H9 (cell line): ENCODE results near the gene NEB. TPM values are rescaled to one million over a fixed set of nuclear protein-coding genes. Genes with fewer than 3 reads are reported as not detected.
"Not testable (repeated sequence)": the region's sequence is repeated elsewhere in the genome, so short reads cannot be mapped to it uniquely, and the experiment has no call there.

Experiments
- DNase-seq: peaks from one replicate; pipeline ENCODE4 v3.0.0-alpha.2; 2017
- H2AFZ ChIP-seq: one replicate; pipeline ENCODE4 v1.6.1; 2013; ENCODE audit warnings: mild to moderate bottlenecking, low read length, control low read depth, moderate library complexity
- H2AK5ac ChIP-seq: 2 replicates; pipeline ENCODE4 v1.6.1; 2013; ENCODE audit warnings: low read length, control low read depth, mixed read lengths; ENCODE audit not compliant: insufficient read length
- H2BK120ac ChIP-seq: one replicate; pipeline ENCODE4 v1.6.1; 2013; ENCODE audit warnings: low read depth, mild to moderate bottlenecking, low read length, control low read depth, inconsistent platforms; ENCODE audit not compliant: poor library complexity, severe bottlenecking
- H2BK12ac ChIP-seq: 2 replicates; pipeline ENCODE4 v1.6.1; 2013; ENCODE audit warnings: low read length, control low read depth, mixed read lengths, low read depth; ENCODE audit not compliant: insufficient read length
- H2BK15ac ChIP-seq: 2 replicates; pipeline ENCODE4 v1.6.1; 2013; ENCODE audit warnings: low read depth, low read length, control low read depth
- H2BK20ac ChIP-seq: one replicate; pipeline ENCODE4 v1.6.1; 2013; ENCODE audit warnings: low read depth, mild to moderate bottlenecking, low read length, control low read depth, inconsistent platforms; ENCODE audit not compliant: poor library complexity, severe bottlenecking
- H2BK5ac ChIP-seq: 2 replicates; pipeline ENCODE4 v1.6.1; 2013; ENCODE audit warnings: low read length, control low read depth, mixed read lengths; ENCODE audit not compliant: insufficient read length
- H3K14ac ChIP-seq: 2 replicates; pipeline ENCODE4 v1.6.1; 2013; ENCODE audit warnings: low read length, control low read depth; ENCODE audit not compliant: insufficient read depth
- H3K18ac ChIP-seq: 2 replicates; pipeline ENCODE4 v1.6.1; 2013; ENCODE audit warnings: low read depth, mild to moderate bottlenecking, mixed read lengths, low read length, control low read depth; ENCODE audit not compliant: insufficient read length
- H3K23ac ChIP-seq: 2 replicates; pipeline ENCODE4 v1.6.1; 2013; ENCODE audit warnings: low read length, control low read depth, mixed read lengths, low read depth; ENCODE audit not compliant: insufficient read length
- H3K23me2 ChIP-seq: 2 replicates; pipeline ENCODE4 v1.6.1; 2013; ENCODE audit warnings: low read depth, mild to moderate bottlenecking, mixed read lengths, low read length, control low read depth; ENCODE audit not compliant: insufficient read length, poor library complexity, severe bottlenecking
- H3K27ac ChIP-seq: 2 replicates; pipeline ENCODE4 v1.5.1; 2013; ENCODE audit warnings: low read length, control low read depth, mixed read lengths, low read depth; ENCODE audit not compliant: insufficient read length
- H3K27me3 ChIP-seq: 2 replicates; pipeline ENCODE4 v1.6.1; 2013; ENCODE audit warnings: low read length, control low read depth, inconsistent platforms; ENCODE audit not compliant: insufficient read depth
- H3K4ac ChIP-seq: 2 replicates; pipeline ENCODE4 v1.6.1; 2013; ENCODE audit warnings: low read depth, mild to moderate bottlenecking, control low read depth, inconsistent platforms, low read length, moderate library complexity
- H3K4me1 ChIP-seq: 2 replicates; pipeline ENCODE4 v1.6.1; 2013; ENCODE audit warnings: low read length, control low read depth, inconsistent platforms; ENCODE audit not compliant: insufficient read depth
- H3K4me2 ChIP-seq: 2 replicates; pipeline ENCODE4 v1.6.1; 2013; ENCODE audit warnings: low read length, control low read depth, mixed read lengths; ENCODE audit not compliant: insufficient read length, insufficient read depth
- H3K56ac ChIP-seq: 2 replicates; pipeline ENCODE4 v1.6.1; 2013; ENCODE audit warnings: low read depth, mild to moderate bottlenecking, mixed read lengths, low read length, control low read depth; ENCODE audit not compliant: insufficient read length
- H3K79me1 ChIP-seq: 2 replicates; pipeline ENCODE4 v1.6.1; 2013; ENCODE audit warnings: low read depth, mild to moderate bottlenecking, moderate library complexity, low read length, control low read depth, inconsistent platforms; ENCODE audit not compliant: insufficient read depth, poor library complexity, severe bottlenecking
- H3K79me2 ChIP-seq: 2 replicates; pipeline ENCODE4 v1.6.1; 2013; ENCODE audit warnings: low read length, control low read depth, inconsistent platforms; ENCODE audit not compliant: insufficient read depth
- H3K9ac ChIP-seq: 2 replicates; pipeline ENCODE4 v1.6.1; 2013; ENCODE audit warnings: low read length, control low read depth, mixed read lengths; ENCODE audit not compliant: insufficient read length; ENCODE audit errors: extremely low read depth
- H3K9me3 ChIP-seq: one replicate; pipeline ENCODE4 v1.6.1; 2013; ENCODE audit warnings: low read depth, low read length, inconsistent platforms; ENCODE audit not compliant: control insufficient read depth
- H3T11ph ChIP-seq: one replicate; pipeline ENCODE4 v1.6.1; 2013; ENCODE audit warnings: mild to moderate bottlenecking, low read length, control low read depth, inconsistent platforms
- H4K20me1 ChIP-seq: one replicate; pipeline ENCODE4 v1.6.1; 2013; ENCODE audit not compliant: control insufficient read depth, insufficient read length, insufficient read depth
- H4K5ac ChIP-seq: 2 replicates; pipeline ENCODE4 v1.6.1; 2013; ENCODE audit warnings: low read depth, mild to moderate bottlenecking, mixed read lengths, low read length, control low read depth; ENCODE audit not compliant: insufficient read length
- H4K8ac ChIP-seq: replicated peaks from 2 replicates; pipeline ENCODE4 v1.6.1; 2013; ENCODE audit warnings: low read length, control low read depth, mixed read lengths, low read depth; ENCODE audit not compliant: insufficient read length
- H4K91ac ChIP-seq: 2 replicates; pipeline ENCODE4 v1.6.1; 2013; ENCODE audit warnings: low read depth, mild to moderate bottlenecking, moderate library complexity, mixed read lengths, low read length, control low read depth; ENCODE audit not compliant: insufficient read length
- H3K27ac Mint-ChIP-seq, 3 experiments: 2 replicates in 2 of 3; 3 replicates in 1 of 3; pipeline ENCODE4 v1.8.0; 2020 to 2021; ENCODE audit warnings: mixed read lengths in 3 of 3, mild to moderate bottlenecking in 1 of 3, moderate library complexity in 1 of 3
- H3K27me3 Mint-ChIP-seq: 2 replicates; pipeline ENCODE4 v1.8.0; 2021; ENCODE audit warnings: low read depth, mild to moderate bottlenecking, moderate library complexity, mixed read lengths
- H3K36me3 Mint-ChIP-seq, 3 experiments: 2 replicates in 2 of 3; 3 replicates in 1 of 3; pipeline ENCODE4 v1.8.0; 2020 to 2021; ENCODE audit warnings: low read depth in 3 of 3, mixed read lengths in 3 of 3; ENCODE audit not compliant: insufficient read depth in 1 of 3
- H3K4me1 Mint-ChIP-seq, 2 experiments: 2 replicates each; pipeline ENCODE4 v1.8.0; 2020; ENCODE audit warnings: mixed read lengths in 2 of 2
- H3K4me3 Mint-ChIP-seq, 2 experiments: 2 replicates in 1 of 2; 3 replicates in 1 of 2; pipeline ENCODE4 v1.8.0; 2020 to 2021; ENCODE audit warnings: mild to moderate bottlenecking in 2 of 2, mixed read lengths in 2 of 2, moderate library complexity in 1 of 2
- H3K9me3 Mint-ChIP-seq, 2 experiments: 2 replicates in 1 of 2; 3 replicates in 1 of 2; pipeline ENCODE4 v1.8.0; 2020; ENCODE audit warnings: mild to moderate bottlenecking in 2 of 2, mixed read lengths in 2 of 2, moderate library complexity in 1 of 2
- WGBS: extraction: QIAGEN DNeasy Blood & Tissue Kit; methylation state at CpG from one replicate; pipeline ENCODE4 v1.1.7; 2013; ENCODE audit warnings: missing lambda C conversion rate, low lambda C conversion rate, mixed read lengths; ENCODE audit not compliant: insufficient read length; ENCODE audit errors: extremely low coverage; 5-methylcytosine and 5-hydroxymethylcytosine counted together
- total RNA-seq: library from RNA; stranded (reverse); gene quantifications from 2 replicates; pipeline ENCODE4 v1.2.1, GENCODE V29; 2021
- TF ChIP-seq, protein P1 (sequence below): fragments of 200-600 bp; sonication (generic); conservative IDR thresholded peaks from 3 replicates; pipeline ENCODE4 v1.8.0; 2021; ENCODE audit warnings: antibody characterized with exemption, mild to moderate bottlenecking

NEB gene
- total RNA-seq, 1 experiment from 2014 or later, result 0.98 TPM

DNA sequence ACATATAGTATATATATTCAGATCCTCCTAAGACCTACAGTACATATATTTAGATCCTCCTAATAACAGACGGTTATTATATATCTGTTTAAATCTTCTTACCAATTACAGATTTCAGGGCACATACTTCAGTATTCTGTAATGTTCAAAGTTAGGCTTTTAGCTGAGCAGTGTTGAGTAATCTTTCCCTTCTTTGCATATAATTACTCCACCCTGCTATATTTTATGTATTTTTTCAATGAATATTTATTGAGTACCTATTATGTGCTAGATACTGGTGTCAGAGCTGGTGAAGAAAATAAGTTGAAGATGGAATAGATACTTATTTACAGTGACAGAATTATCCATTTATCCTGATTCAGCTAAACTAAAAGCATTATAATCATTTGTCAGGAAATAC, 84.9 kb downstream of the NEB start:
- no peaks in the 10 kb centered on the region for H3K23me2 ChIP-seq
- H3K36me3 Mint-ChIP-seq, result peaks cover 0 to 4% (median 3%) of the 10 kb centered on the region in 3 experiments; a peak in 3 of 7 replicates

DNA sequence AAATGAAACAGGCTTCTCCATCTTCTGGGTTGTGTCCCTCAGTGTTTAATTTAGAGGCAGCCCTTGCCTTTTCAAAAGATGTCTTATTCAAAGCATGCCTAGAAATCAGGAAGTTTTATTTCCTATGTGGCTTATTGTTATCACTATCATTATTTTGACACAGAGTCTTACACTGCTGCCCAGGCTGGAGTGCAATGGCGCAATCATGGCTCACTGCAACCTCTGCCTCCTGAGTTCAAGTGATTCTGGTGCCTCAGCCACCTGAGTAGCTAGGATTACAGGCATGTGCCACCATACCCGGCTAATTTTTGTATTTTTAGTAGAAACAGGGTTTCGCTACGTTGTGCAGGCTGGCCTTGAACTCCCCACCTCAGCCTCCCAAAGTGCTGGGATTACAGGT, 87.8 kb downstream of the NEB start:
- not testable (repeated sequence) for H3K14ac ChIP-seq, H3K79me1 ChIP-seq, H3K27me3 ChIP-seq, H2BK5ac ChIP-seq, H4K20me1 ChIP-seq, H3K27me3 Mint-ChIP-seq, DNase-seq, H4K91ac ChIP-seq, H3K56ac ChIP-seq, H3K9me3 ChIP-seq, H2BK120ac ChIP-seq, H3K4me3 Mint-ChIP-seq, H3K36me3 Mint-ChIP-seq, H3K79me2 ChIP-seq, H3T11ph ChIP-seq, H2BK12ac ChIP-seq, H4K5ac ChIP-seq, H2BK20ac ChIP-seq, H3K4me1 ChIP-seq, H3K23ac ChIP-seq, H3K9ac ChIP-seq, H2BK15ac ChIP-seq, H3K27ac Mint-ChIP-seq, H3K4me2 ChIP-seq, H3K9me3 Mint-ChIP-seq, H2AK5ac ChIP-seq, H2AFZ ChIP-seq, H3K4me1 Mint-ChIP-seq, H4K8ac ChIP-seq, H3K23me2 ChIP-seq, H3K4ac ChIP-seq, H3K18ac ChIP-seq, H3K27ac ChIP-seq
- WGBS, result no CpG with 5 or more reads among the region's 4 CpGs

More for the DNA sequence above, 84.9 kb downstream of the NEB start:
- no peaks in the 10 kb centered on the region for H3K27me3 ChIP-seq
- no peak overlapping the region for H3K9ac ChIP-seq
- H3K18ac ChIP-seq, result no peak overlapping the region
- no peak overlapping the region for H4K8ac ChIP-seq
- no peak overlapping the region for H2AFZ ChIP-seq
- H3T11ph ChIP-seq, result no peak overlapping the region
- Mint-ChIP-seq H3K4me3 (no peak overlapping the region), H3K4me1 (no peaks in the 10 kb centered on the region), H3K27ac (no peak overlapping the region), H3K27me3 (no peaks in the 10 kb centered on the region), H3K9me3 (peaks cover 3 to 5% of the 10 kb centered on the region in 2 experiments; a peak in 3 of 5 replicates)
- TF ChIP-seq, protein P1, sequence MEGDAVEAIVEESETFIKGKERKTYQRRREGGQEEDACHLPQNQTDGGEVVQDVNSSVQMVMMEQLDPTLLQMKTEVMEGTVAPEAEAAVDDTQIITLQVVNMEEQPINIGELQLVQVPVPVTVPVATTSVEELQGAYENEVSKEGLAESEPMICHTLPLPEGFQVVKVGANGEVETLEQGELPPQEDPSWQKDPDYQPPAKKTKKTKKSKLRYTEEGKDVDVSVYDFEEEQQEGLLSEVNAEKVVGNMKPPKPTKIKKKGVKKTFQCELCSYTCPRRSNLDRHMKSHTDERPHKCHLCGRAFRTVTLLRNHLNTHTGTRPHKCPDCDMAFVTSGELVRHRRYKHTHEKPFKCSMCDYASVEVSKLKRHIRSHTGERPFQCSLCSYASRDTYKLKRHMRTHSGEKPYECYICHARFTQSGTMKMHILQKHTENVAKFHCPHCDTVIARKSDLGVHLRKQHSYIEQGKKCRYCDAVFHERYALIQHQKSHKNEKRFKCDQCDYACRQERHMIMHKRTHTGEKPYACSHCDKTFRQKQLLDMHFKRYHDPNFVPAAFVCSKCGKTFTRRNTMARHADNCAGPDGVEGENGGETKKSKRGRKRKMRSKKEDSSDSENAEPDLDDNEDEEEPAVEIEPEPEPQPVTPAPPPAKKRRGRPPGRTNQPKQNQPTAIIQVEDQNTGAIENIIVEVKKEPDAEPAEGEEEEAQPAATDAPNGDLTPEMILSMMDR, result no peak
- no peak overlapping the region for H4K91ac ChIP-seq
- H2AK5ac ChIP-seq, result no peak overlapping the region
- H3K4me2 ChIP-seq, result no peak overlapping the region
- no peak overlapping the region for H3K23ac ChIP-seq
- no peak overlapping the region for H3K14ac ChIP-seq
- no peak overlapping the region for H4K5ac ChIP-seq
- H3K4ac ChIP-seq, result no peak overlapping the region
- no peak overlapping the region for H3K56ac ChIP-seq
- WGBS, result no CpG with 5 or more reads among the region's 1 CpG
- no peak overlapping the region for H2BK20ac ChIP-seq
- no peaks in the 10 kb centered on the region for H3K9me3 ChIP-seq
- DNase-seq, result no peak
- H2BK5ac ChIP-seq, result no peak overlapping the region
- H2BK15ac ChIP-seq, result no peak overlapping the region
- no peaks in the 10 kb centered on the region for H4K20me1 ChIP-seq
- no peak overlapping the region for H3K27ac ChIP-seq
- H3K4me1 ChIP-seq, result no peaks in the 10 kb centered on the region
- no peak overlapping the region for H2BK12ac ChIP-seq
- no peaks in the 10 kb centered on the region for H3K79me1 ChIP-seq
- H2BK120ac ChIP-seq, result no peak overlapping the region
- H3K79me2 ChIP-seq, result no peaks in the 10 kb centered on the region
